Left forelimb (tissue), 1 donor: ENCODE results near the gene CALY.

Experiments
- DNase-seq: peaks from one replicate; pipeline ENCODE4 v3.0.0-alpha.2; 2018; ENCODE audit warnings: low spot score

The CALY gene

GRCh38 chr10:133366751-133367150 is 30.1 kb upstream of the CALY start:
- no peak for DNase-seq

GRCh38 chr10:133366130-133366478 is 29.4 kb upstream of the CALY start:
- no peak for DNase-seq

GRCh38 chr10:133365461-133366129 is 28.9 kb upstream of the CALY start:
- DNase-seq = no peak

- DNase-seq = no peak
Measured at GRCh38 chr10:133364645-133365431, 28.1 kb upstream of the CALY start.

- no peak for DNase-seq
Measured at GRCh38 chr10:133362846-133363245, 26.1 kb upstream of the CALY start.

GRCh38 chr10:133361773-133362441 is 25.2 kb upstream of the CALY start:
- no peak for DNase-seq

- no peak for DNase-seq
Measured at GRCh38 chr10:133361227-133361626, 24.5 kb upstream of the CALY start.

- no peak for DNase-seq
Measured at GRCh38 chr10:133359972-133360610, 23.4 kb upstream of the CALY start.

GRCh38 chr10:133359554-133359971 is 22.9 kb upstream of the CALY start:
- DNase-seq = no peak

GRCh38 chr10:133358925-133359310 is 22.2 kb upstream of the CALY start:
- no peak for DNase-seq

- DNase-seq = no peak
Measured at GRCh38 chr10:133358162-133358924, 21.6 kb upstream of the CALY start.

- no peak for DNase-seq
Measured at GRCh38 chr10:133357285-133358161, 20.8 kb upstream of the CALY start, which contains the start of gene FUOM. Gene FUOM, minus strand, starts transcription at chr10:133358019. Its CDS starts 12 bp downstream, at chr10:133358007.

GRCh38 chr10:133356549-133357284 is 20.0 kb upstream of the CALY start:
- no peak for DNase-seq

- DNase-seq = no peak
Measured at GRCh38 chr10:133355991-133356390, 19.3 kb upstream of the CALY start.

- no peak for DNase-seq
Measured at GRCh38 chr10:133355266-133355665, 18.6 kb upstream of the CALY start.

GRCh38 chr10:133354672-133355240 is 18.1 kb upstream of the CALY start:
- DNase-seq = no peak

GRCh38 chr10:133353988-133354605 is 17.4 kb upstream of the CALY start:
- DNase-seq = no peak

- no peak for DNase-seq
Measured at GRCh38 chr10:133353202-133353959, 16.7 kb upstream of the CALY start.
